H1 (cell line): ENCODE measurements around the gene CEP192.

Source experiments
- ASH2L ChIP-seq: fragments of 200-600, 300-600 bp; sonication (generic); IDR thresholded peaks from one replicate; pipeline ENCODE4 v1.7.1; 2017; ENCODE audit warnings: low read length
- CHD7 ChIP-seq: fragments of 300-600 bp; sonication (generic); IDR thresholded peaks from 2 replicates; pipeline ENCODE4 v1.7.1; 2012; ENCODE audit warnings: low read length, moderate library complexity, mild to moderate bottlenecking, inconsistent platforms; ENCODE audit not compliant: insufficient replicate concordance
- CTCF ChIP-seq, 3 experiments: IDR thresholded peaks; 1 replicate in 2 of 3; 2 replicates in 1 of 3; pipeline versions ENCODE4 v1.5.1 to v1.6.1; 2011; ENCODE audit warnings: low read length in 3 of 3, mild to moderate bottlenecking in 3 of 3, inconsistent platforms in 2 of 3, low read depth in 1 of 3, moderate library complexity in 1 of 3; ENCODE audit not compliant: insufficient read depth in 1 of 3; ENCODE audit errors: control extremely low read depth in 1 of 3
- E2F6 ChIP-seq: IDR thresholded peaks from 2 replicates; pipeline ENCODE4 v1.6.1; 2012; ENCODE audit warnings: inconsistent platforms
- EP300 ChIP-seq, 2 experiments: IDR thresholded peaks; 1 replicate in 1 of 2; 2 replicates in 1 of 2; pipeline ENCODE4 v1.6.1; 2011 to 2012; ENCODE audit warnings: low read depth in 2 of 2, low read length in 2 of 2, mild to moderate bottlenecking in 2 of 2, borderline replicate concordance in 1 of 2, inconsistent platforms in 1 of 2, moderate library complexity in 1 of 2
- EZH2 ChIP-seq: fragments of 200-600 bp; sonication (generic); IDR thresholded peaks from 2 replicates; pipeline ENCODE4 v1.7.1; 2012; ENCODE audit warnings: low read depth, mild to moderate bottlenecking, moderate library complexity, low read length, inconsistent platforms; ENCODE audit not compliant: severe bottlenecking
- HDAC6 ChIP-seq: IDR thresholded peaks from one replicate; pipeline ENCODE4 v1.7.1; 2012; ENCODE audit warnings: low read depth, mild to moderate bottlenecking, inconsistent platforms, low read length, moderate library complexity
- KDM1A ChIP-seq: fragments of 200-600, 300-600 bp; sonication (generic); IDR thresholded peaks from 2 replicates; pipeline ENCODE4 v1.7.1; 2016; ENCODE audit warnings: mild to moderate bottlenecking, low read length, borderline replicate concordance
- POLR2A ChIP-seq, 2 experiments: IDR thresholded peaks; 1 replicate in 1 of 2; 2 replicates in 1 of 2; pipeline ENCODE4 v1.6.1; 2011; ENCODE audit warnings: low read depth in 2 of 2, low read length in 2 of 2, mild to moderate bottlenecking in 2 of 2; ENCODE audit errors: control extremely low read depth in 1 of 2
- SP2 ChIP-seq: IDR thresholded peaks from 2 replicates; pipeline ENCODE4 v1.6.1; 2012; ENCODE audit warnings: mild to moderate bottlenecking, low read length, inconsistent platforms
- ZNF274 ChIP-seq: IDR thresholded peaks from 2 replicates; pipeline ENCODE4 v1.7.0; 2012; ENCODE audit warnings: low read length, borderline replicate concordance; ENCODE audit errors: extremely low read depth
- TF ChIP-seq, protein P1 (sequence below): IDR thresholded peaks from 2 replicates; pipeline ENCODE4 v1.6.1; 2012; ENCODE audit warnings: inconsistent platforms

GRCh38 chr18:13136904-13137669 is 145.9 kb downstream of the CEP192 start:
- TF ChIP-seq SP2 (no peak), ASH2L (no peak), CTCF (IDR thresholded peaks at IDR 0.05; ENCODE audit: control extremely low read depth in 1 of 3, insufficient read depth in 1 of 3, low read depth in 1 of 3, low read length in 3 of 3) (no peak), E2F6 (no peak), POLR2A (IDR thresholded peaks at IDR 0.05; ENCODE audit: control extremely low read depth in 1 of 2, low read depth in 2 of 2, low read length in 2 of 2) (no peak), CHD7 (no peak), EP300 (IDR thresholded peaks at IDR 0.05; ENCODE audit: borderline replicate concordance in 1 of 2, low read depth in 2 of 2, low read length in 2 of 2) (no peak), HDAC6 (no peak), EZH2 (no peak), ZNF274 (no peak), KDM1A (no peak)
- TF ChIP-seq, protein P1, sequence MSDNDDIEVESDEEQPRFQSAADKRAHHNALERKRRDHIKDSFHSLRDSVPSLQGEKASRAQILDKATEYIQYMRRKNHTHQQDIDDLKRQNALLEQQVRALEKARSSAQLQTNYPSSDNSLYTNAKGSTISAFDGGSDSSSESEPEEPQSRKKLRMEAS: no peak
